Suppressor macrophage (primary cell): ENCODE data around the gene PRELID1.
"Not testable (repeated sequence)": the region's sequence is repeated elsewhere in the genome, so short reads cannot be mapped to it uniquely, and the experiment has no call there.

Source experiments
- DNase-seq, 4 experiments: peaks; one replicate each; pipeline ENCODE4 v3.0.0-alpha.2; 2020 to 2022
- total RNA-seq, 17 experiments: gene quantifications; one replicate each; lab custom pipeline; 2026; ENCODE audit warnings: mixed read lengths in 6 of 17, inconsistent platforms in 3 of 17; lab: John Stamatoyannopoulos, UW

PRELID1 gene
- 61.7 to 131 (median 94.4) reads per million in 17 experiments for total RNA-seq

GRCh38 chr5:177303121-177303924, at the start of gene PRELID1, which contains the start of gene RAB24:
TSS of gene PRELID1 (plus strand) at chr5:177303799. CDS start at chr5:177303986, 187 bp downstream.
TSS of gene RAB24 (minus strand) at chr5:177303719. CDS start at chr5:177303288, 431 bp downstream.
- peak; percentile 90 to 96 (median 94) for DNase-seq

- DNase-seq = no peak
These were observed 47.3 kb upstream of the PRELID1 start for GRCh38 chr5:177256296-177256695.

GRCh38 chr5:177258711-177259110, 44.9 kb upstream of the PRELID1 start:
- DNase-seq = not testable (repeated sequence)

GRCh38 chr5:177260961-177261360, 42.6 kb upstream of the PRELID1 start:
- no peak for DNase-seq

GRCh38 chr5:177261510-177261909, 42.1 kb upstream of the PRELID1 start:
- no peak for DNase-seq

- DNase-seq = no peak
These were observed 39.4 kb upstream of the PRELID1 start for GRCh38 chr5:177264178-177264577.

GRCh38 chr5:177265395-177265794, 38.2 kb upstream of the PRELID1 start:
- DNase-seq = no peak

- no peak for DNase-seq
These were observed 34.2 kb upstream of the PRELID1 start for GRCh38 chr5:177269232-177269895.

GRCh38 chr5:177269976-177270375, 33.6 kb upstream of the PRELID1 start:
- no peak for DNase-seq

- no peak for DNase-seq
These were observed 32.9 kb upstream of the PRELID1 start for GRCh38 chr5:177270653-177271052.

GRCh38 chr5:177271113-177271512, 32.5 kb upstream of the PRELID1 start:
- DNase-seq = no peak

- DNase-seq = no peak
These were observed 27.7 kb upstream of the PRELID1 start for GRCh38 chr5:177275883-177276282.

- DNase-seq = no peak
These were observed 26.7 kb upstream of the PRELID1 start for GRCh38 chr5:177276886-177277285.

GRCh38 chr5:177288191-177288590, 15.4 kb upstream of the PRELID1 start:
- DNase-seq = no peak

GRCh38 chr5:177290816-177291596, 12.6 kb upstream of the PRELID1 start:
- no peak for DNase-seq

- DNase-seq = no peak
These were observed 11.9 kb upstream of the PRELID1 start for GRCh38 chr5:177291735-177292134.

- DNase-seq = no peak
These were observed 9.6 kb upstream of the PRELID1 start for GRCh38 chr5:177293819-177294581.

GRCh38 chr5:177294632-177295031, 9.0 kb upstream of the PRELID1 start:
- no peak for DNase-seq

- DNase-seq = peak; percentile 59 to 68 (median 60)
These were observed 7.7 kb upstream of the PRELID1 start for GRCh38 chr5:177295924-177296323.

- peak in 2 of 4 experiments; percentile 20 to 26 for DNase-seq
These were observed 7.0 kb upstream of the PRELID1 start for GRCh38 chr5:177296581-177296980.

- DNase-seq = no peak
These were observed 5.7 kb upstream of the PRELID1 start for GRCh38 chr5:177297922-177298321.

GRCh38 chr5:177299697-177300096, 3.9 kb upstream of the PRELID1 start:
- DNase-seq = no peak
